Panc1 (cell line): ENCODE data around the gene OR2V2. TPM values are rescaled to one million over a fixed set of nuclear protein-coding genes. Genes with fewer than 3 reads are reported as not detected.
A peak's percentile ranks its signal among the peaks of the same experiment; 100 is the strongest.
"Not testable (repeated sequence)": the region's sequence is repeated elsewhere in the genome, so short reads cannot be mapped to it uniquely, and the experiment has no call there.

ENCODE experiments used
- ATAC-seq: fragments of 200-7000 bp; cut with Tn5 transposase; 2 replicates; pipeline ENCODE4 v1.9.1; 2020; ENCODE audit warnings: mild to moderate bottlenecking, moderate library complexity
- BruUV-seq: library from RNA; stranded (reverse); fragments of 400-500 nt; replicated peaks from 2 replicates; lab custom pipeline; 2021; lab: Mats Ljungman, UMichigan
- CTCF ChIA-PET: fragments of 300-600 bp; sonication (Branson Sonifier 250); formaldehyde crosslinking; loops from one replicate; lab custom pipeline; 2022; ENCODE audit warnings: antibody characterized with exemption; lab: Charles Lee
- POLR2A ChIA-PET: fragments of 300-600 bp; sonication (Branson Sonifier 250); formaldehyde crosslinking; loops from one replicate; lab custom pipeline; 2022; ENCODE audit warnings: antibody characterized with exemption; lab: Charles Lee
- DNase-seq: peaks from one replicate; pipeline ENCODE4 v3.0.0-alpha.2; 2010; ENCODE audit warnings: low read depth, low spot score
- H3K27ac ChIP-seq: 2 replicates; pipeline ENCODE4 v1.5.1; 2011; ENCODE audit warnings: mild to moderate bottlenecking, low read length, inconsistent platforms
- H3K27me3 ChIP-seq: fragments of 200-500 bp; sonication (Bioruptor generic); 2 replicates; pipeline ENCODE4 v1.6.0; 2014; ENCODE audit warnings: low read length, inconsistent platforms; ENCODE audit not compliant: control insufficient read depth, insufficient read depth
- H3K36me3 ChIP-seq: fragments of 200-500 bp; sonication (Bioruptor generic); 2 replicates; pipeline ENCODE4 v1.5.1; 2014; ENCODE audit warnings: inconsistent platforms, mild to moderate bottlenecking, low read length, moderate library complexity; ENCODE audit not compliant: control insufficient read depth, insufficient read depth
- H3K4me1 ChIP-seq: 2 replicates; pipeline ENCODE4 v1.5.1; 2011; ENCODE audit warnings: inconsistent platforms, mild to moderate bottlenecking, low read length, moderate library complexity; ENCODE audit not compliant: control insufficient read depth, insufficient read depth
- H3K4me3 ChIP-seq, 2 experiments: 2 replicates each; pipeline ENCODE4 v1.5.1; 2011 to 2012; ENCODE audit warnings: low read depth in 2 of 2, low read length in 2 of 2, mild to moderate bottlenecking in 2 of 2, inconsistent platforms in 1 of 2, moderate library complexity in 1 of 2
- H3K9me3 ChIP-seq: fragments of 200-500 bp; sonication (Bioruptor generic); 2 replicates; pipeline ENCODE4 v1.5.1; 2014; ENCODE audit warnings: low read depth, mild to moderate bottlenecking, inconsistent platforms, low read length, moderate library complexity; ENCODE audit not compliant: control insufficient read depth, insufficient read depth
- POLR2AphosphoS5 ChIP-seq: IDR thresholded peaks from 2 replicates; pipeline ENCODE4 v1.6.1; 2012; ENCODE audit warnings: mild to moderate bottlenecking, low read depth, low read length, moderate library complexity
- SIN3A ChIP-seq: IDR thresholded peaks from 2 replicates; pipeline ENCODE4 v1.6.1; 2012; ENCODE audit warnings: low read depth, mild to moderate bottlenecking, low read length, moderate library complexity, borderline replicate concordance; ENCODE audit not compliant: insufficient read depth
- TCF7L2 ChIP-seq: IDR thresholded peaks from 2 replicates; pipeline ENCODE4 v1.6.1; 2011; ENCODE audit warnings: mild to moderate bottlenecking, low read depth, low read length, inconsistent platforms
- in situ Hi-C: cut with HindIII; loops from 2 replicates; pipeline ENCODE4 v1.10.0; 2016; ENCODE audit warnings: low sequenced_read_pairs, low pct_unique_long_range_greater_than_20kb
- intact Hi-C: fragments of 100-400 bp; cut with micrococcal nuclease; formaldehyde crosslinking; loops from one replicate; pipeline ENCODE4 v1.10.0; 2022; ENCODE audit not compliant: unreplicated experiment
- total RNA-seq: library from RNA; stranded (reverse); gene quantifications from one replicate; pipeline ENCODE4 v1.2.1, GENCODE V29; 2021; ENCODE audit not compliant: unreplicated experiment
- TF ChIP-seq, protein P1 (sequence below), 2 experiments: IDR thresholded peaks; 2 replicates each; pipeline ENCODE4 v1.6.1; 2011 to 2012; ENCODE audit warnings: low read depth in 2 of 2, control low read depth in 1 of 2, low read length in 1 of 2, mild to moderate bottlenecking in 1 of 2, moderate library complexity in 1 of 2; ENCODE audit not compliant: insufficient read depth in 1 of 2
- TF ChIP-seq, protein P2 (sequence below): fragments of 450-650 bp; IDR thresholded peaks from 2 replicates; pipeline ENCODE4 v1.5.1; 2017; ENCODE audit warnings: mild to moderate bottlenecking

Gene OR2V2
- total RNA-seq, 1 experiment from 2014 or later, result not detected

- no peak for ATAC-seq
- peak overlapping the region; percentile 49 to 72 for H3K4me3 ChIP-seq
These were observed 21.3 kb downstream of the OR2V2 start for GRCh38 chr5:181168595-181169118.

DNA sequence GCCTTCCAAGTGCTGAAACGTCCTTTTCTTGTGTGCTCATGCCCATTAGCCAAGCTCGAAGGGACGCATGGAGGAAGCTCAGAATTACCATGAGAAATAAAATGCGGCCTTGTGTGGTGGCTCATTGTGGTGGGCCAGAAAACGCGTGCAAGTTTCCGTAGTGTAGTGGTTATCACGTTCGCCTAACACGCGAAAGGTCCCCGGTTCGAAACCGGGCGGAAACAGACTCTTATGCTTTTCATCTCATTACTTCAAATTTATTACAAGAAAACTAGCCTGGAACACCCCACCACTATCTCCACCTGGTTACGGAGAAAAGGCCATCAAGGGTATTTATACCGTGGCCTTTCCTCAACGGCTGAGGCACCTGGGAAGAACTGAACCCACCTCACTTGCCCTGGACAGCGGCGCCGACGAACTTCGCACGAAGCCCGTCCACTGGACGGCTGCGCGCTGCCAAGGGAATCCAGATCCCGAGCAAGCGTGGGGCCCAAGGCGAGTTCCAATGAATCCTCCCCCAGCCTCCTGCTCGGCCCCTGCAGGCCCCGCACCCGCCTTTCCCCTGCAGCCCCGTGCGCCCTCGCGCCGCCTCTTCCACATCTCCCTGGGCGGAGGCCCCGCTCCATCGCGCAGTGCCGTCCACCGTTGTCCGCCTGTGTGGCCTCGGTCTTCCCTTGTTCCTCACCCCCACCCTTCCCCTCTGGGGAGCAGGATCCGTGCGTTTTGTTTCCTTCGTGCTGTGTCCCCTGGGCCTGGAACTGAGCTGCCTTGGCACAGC lies 22.3 kb downstream of the OR2V2 start:
- H3K27me3 ChIP-seq, H3K9me3 ChIP-seq, H3K36me3 ChIP-seq, DNase-seq, CTCF ChIA-PET, POLR2A ChIA-PET, in situ Hi-C loops: not testable (repeated sequence)
- intact Hi-C loops, result loop anchor here (5.0 kb wide), 1 partner anchor 302 kb away; no protein-coding TSS in a partner anchor
- Histone ChIP-seq H3K27ac (peak overlapping the region; percentile 88), H3K4me3 (peak overlapping the region; percentile 49 to 72), H3K4me1 (peaks cover 19% of the 10 kb centered on the region)
- TF ChIP-seq POLR2AphosphoS5, result peak; percentile 69; the same call in 1 of the 2 replicates
- TF ChIP-seq TCF7L2, result peak; percentile 67
- TF ChIP-seq, protein P1, sequence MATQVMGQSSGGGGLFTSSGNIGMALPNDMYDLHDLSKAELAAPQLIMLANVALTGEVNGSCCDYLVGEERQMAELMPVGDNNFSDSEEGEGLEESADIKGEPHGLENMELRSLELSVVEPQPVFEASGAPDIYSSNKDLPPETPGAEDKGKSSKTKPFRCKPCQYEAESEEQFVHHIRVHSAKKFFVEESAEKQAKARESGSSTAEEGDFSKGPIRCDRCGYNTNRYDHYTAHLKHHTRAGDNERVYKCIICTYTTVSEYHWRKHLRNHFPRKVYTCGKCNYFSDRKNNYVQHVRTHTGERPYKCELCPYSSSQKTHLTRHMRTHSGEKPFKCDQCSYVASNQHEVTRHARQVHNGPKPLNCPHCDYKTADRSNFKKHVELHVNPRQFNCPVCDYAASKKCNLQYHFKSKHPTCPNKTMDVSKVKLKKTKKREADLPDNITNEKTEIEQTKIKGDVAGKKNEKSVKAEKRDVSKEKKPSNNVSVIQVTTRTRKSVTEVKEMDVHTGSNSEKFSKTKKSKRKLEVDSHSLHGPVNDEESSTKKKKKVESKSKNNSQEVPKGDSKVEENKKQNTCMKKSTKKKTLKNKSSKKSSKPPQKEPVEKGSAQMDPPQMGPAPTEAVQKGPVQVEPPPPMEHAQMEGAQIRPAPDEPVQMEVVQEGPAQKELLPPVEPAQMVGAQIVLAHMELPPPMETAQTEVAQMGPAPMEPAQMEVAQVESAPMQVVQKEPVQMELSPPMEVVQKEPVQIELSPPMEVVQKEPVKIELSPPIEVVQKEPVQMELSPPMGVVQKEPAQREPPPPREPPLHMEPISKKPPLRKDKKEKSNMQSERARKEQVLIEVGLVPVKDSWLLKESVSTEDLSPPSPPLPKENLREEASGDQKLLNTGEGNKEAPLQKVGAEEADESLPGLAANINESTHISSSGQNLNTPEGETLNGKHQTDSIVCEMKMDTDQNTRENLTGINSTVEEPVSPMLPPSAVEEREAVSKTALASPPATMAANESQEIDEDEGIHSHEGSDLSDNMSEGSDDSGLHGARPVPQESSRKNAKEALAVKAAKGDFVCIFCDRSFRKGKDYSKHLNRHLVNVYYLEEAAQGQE (IDR thresholded peaks at IDR 0.05; ENCODE audit: insufficient read depth in 1 of 2, low read depth in 2 of 2, low read length in 1 of 2), result peak; percentile 46 to 79; a peak in 2 of 4 replicates
- TSS peak; percentile 100 for BruUV-seq
- ATAC-seq, result peak; percentile 75

More at GRCh38 chr5:181168595-181169118, 21.3 kb downstream of the OR2V2 start:
- peak overlapping the region; percentile 86 for H3K27ac ChIP-seq
- in situ Hi-C loops, result no loop called here
- TF ChIP-seq, protein P1 (IDR thresholded peaks at IDR 0.05; ENCODE audit: insufficient read depth in 1 of 2, low read depth in 2 of 2, low read length in 1 of 2), result no peak
- no peak for TF ChIP-seq SIN3A
- no peak for TF ChIP-seq TCF7L2
- no peak for TF ChIP-seq POLR2AphosphoS5
- TF ChIP-seq, protein P2, sequence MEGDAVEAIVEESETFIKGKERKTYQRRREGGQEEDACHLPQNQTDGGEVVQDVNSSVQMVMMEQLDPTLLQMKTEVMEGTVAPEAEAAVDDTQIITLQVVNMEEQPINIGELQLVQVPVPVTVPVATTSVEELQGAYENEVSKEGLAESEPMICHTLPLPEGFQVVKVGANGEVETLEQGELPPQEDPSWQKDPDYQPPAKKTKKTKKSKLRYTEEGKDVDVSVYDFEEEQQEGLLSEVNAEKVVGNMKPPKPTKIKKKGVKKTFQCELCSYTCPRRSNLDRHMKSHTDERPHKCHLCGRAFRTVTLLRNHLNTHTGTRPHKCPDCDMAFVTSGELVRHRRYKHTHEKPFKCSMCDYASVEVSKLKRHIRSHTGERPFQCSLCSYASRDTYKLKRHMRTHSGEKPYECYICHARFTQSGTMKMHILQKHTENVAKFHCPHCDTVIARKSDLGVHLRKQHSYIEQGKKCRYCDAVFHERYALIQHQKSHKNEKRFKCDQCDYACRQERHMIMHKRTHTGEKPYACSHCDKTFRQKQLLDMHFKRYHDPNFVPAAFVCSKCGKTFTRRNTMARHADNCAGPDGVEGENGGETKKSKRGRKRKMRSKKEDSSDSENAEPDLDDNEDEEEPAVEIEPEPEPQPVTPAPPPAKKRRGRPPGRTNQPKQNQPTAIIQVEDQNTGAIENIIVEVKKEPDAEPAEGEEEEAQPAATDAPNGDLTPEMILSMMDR, result no peak
- H3K36me3 ChIP-seq, result no peaks in the 10 kb centered on the region
- peaks cover 22% of the 10 kb centered on the region for H3K4me1 ChIP-seq
- no peak for DNase-seq
- H3K9me3 ChIP-seq, result no peaks in the 10 kb centered on the region
- no peaks in the 10 kb centered on the region for H3K27me3 ChIP-seq
- CTCF ChIA-PET, result interaction anchor here (0.7 kb wide), 1 partner anchor 39 kb away, joined by 4 read pairs; no protein-coding TSS in a partner anchor
- BruUV-seq, result no TSS peak
- POLR2A ChIA-PET, result interaction anchor here (0.6 kb wide), 1 partner anchor 31 kb away, joined by 4 read pairs; no protein-coding TSS in a partner anchor
- intact Hi-C loops, result loop anchor here (5.0 kb wide), 1 partner anchor 301 kb away; no protein-coding TSS in a partner anchor
